Dermis microvascular lymphatic vessel endothelial cell (primary cell): ENCODE results near the gene CDH23. TPM values are rescaled to one million over a fixed set of nuclear protein-coding genes. Genes with fewer than 3 reads are reported as not detected.
"Not testable (repeated sequence)": the region's sequence is repeated elsewhere in the genome, so short reads cannot be mapped to it uniquely, and the experiment has no call there.

ENCODE experiments used
- DNase-seq, 2 donors: peaks; one replicate each; pipeline versions ENCODE4 v3.0.0 to v3.0.0-alpha.2; 2010; ENCODE audit warnings: low read depth in 2 of 2
- total RNA-seq: library from RNA; depleted of rRNA; stranded (reverse); fragments of >200 nt; gene quantifications from 2 replicates; pipeline ENCODE4 v1.2.1, GENCODE V29; 2014

The CDH23 gene
- under 0.01 TPM in 2 replicates for total RNA-seq

DNA sequence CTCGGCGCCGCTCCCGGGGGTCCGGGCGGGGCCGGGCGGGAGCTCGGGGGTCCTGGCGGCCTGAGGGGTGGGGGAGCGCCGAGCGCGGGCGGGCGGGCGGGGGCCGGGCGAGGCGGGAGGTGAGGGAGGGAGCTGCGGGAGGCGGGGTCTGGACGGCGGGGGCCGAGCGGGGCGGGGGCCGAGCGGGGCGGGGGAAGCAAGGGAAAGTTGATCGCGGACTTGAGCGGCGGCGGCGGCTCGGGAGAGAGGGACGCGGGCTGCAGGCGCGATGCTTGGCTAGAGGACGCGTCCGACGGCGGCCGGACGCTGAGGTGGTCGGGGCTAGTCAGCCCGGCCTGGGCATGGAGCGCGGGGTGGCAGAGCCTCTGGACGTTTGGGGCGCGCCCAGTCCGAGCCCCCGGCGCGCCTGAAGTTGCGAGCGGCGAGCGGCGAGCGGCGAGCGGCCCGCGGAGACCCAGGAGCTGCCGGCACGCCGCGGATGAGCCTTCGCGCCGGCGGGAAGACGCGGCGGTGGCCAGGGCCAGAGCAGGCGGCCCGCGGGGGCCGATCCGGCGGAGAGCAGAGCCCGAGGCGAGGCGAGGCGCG is at the start of gene CDH23:
Gene CDH23 (plus strand): TSS at position 210 of the 585 bp plus-strand sequence. CDS start 42,912 bp downstream, outside the sequence.
- DNase-seq: peak in 1 of 2 donors; percentile 5

DNA sequence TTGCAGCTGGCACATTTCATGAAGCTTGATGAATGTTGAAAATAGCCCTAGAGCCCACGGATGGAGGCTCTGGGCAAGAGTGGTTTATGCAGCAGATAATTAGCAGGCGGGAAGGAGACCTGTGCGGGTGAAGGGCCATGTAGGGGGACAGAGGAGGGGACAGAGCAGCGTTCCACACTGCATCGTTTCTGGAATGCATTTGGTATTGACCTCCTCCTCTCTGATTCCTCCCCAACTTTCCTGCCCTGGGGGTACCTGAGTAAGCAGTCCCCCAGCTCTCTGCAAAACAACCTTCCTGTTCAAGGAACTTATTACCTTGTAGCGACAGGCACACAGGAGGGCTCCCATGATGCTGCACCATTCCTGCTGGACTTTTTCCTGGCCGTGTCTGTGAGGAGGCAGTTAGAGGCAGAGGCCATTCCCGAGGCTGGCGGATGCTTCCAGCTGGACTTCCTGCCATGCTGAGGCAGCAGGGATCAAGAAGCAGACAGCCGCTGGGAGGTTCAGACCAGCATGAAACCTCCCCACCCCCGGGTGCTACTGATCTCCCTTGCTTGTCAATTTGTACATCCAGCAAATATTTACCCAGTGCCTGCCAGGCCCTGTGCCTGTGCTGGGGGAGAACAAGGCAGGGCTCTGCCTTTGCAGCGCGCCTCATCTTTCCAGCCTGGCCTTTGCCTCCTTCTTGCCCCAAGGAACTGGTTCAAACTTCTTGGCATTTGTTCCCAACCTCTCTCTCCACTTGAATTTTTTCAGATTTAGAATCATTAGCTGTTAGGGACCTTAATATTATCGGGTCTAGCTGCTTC is 48.9 kb upstream of the CDH23 start:
- peak in 1 of 2 donors; percentile 47 for DNase-seq

DNA sequence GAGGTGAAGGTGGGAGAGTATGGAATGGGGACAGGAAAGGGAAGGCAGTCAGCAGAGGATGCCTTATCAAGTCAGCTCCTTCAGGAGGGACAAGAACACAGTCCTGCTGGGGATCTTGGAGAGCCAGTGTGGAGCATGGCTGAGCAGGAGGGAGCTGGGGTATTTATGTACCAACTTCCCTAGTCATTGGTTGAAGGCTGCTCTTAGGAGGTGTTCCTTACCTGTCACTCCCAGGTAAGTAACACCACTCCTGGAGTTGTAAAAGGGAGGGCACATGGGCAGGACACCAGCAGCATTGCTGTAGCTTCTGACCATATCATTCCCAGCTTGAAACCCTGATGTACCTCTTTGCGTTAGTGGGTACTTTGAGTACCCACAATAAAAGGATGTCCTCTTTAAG is 47.9 kb upstream of the CDH23 start:
- no peak for DNase-seq

DNA sequence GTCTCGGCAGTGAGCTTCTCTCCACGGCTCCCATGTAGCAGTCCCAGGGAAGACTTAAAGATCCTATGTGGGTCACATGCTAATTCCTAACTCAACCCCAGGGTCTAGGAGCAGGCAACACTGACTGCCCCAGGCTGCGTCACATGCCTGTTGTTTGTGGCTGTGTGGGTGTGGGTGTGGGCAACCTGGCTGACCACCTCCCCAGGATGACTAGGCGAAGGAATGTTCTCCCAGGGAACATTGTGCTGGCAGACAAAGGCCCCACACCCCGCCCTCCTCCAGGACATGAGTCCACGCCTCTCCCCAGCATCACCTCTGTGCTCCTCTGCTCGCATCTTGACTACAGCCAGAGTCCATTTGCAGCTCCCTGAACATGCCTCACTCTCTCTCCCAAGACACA is 47.3 kb upstream of the CDH23 start:
- no peak for DNase-seq

DNA sequence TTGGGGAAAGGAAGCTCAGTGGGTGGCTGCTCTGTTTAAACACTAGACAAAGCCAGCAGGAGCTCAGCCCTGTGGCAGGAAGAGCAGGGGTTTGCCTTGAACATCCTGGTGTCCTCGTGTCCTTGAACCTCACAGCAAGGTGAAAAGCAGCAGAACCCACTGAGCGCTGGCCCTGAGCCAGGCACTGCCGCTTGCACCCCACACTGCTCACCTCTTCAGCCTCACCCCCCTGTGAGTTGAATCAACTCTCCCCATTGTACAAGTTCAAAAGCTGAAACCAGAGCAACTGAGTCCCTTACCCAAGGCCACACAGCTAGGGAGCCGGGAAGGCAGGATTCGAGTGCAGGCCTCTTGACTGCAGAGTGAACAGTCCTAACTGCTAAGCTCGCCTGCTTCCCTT is 45.6 kb upstream of the CDH23 start:
- no peak for DNase-seq

DNA sequence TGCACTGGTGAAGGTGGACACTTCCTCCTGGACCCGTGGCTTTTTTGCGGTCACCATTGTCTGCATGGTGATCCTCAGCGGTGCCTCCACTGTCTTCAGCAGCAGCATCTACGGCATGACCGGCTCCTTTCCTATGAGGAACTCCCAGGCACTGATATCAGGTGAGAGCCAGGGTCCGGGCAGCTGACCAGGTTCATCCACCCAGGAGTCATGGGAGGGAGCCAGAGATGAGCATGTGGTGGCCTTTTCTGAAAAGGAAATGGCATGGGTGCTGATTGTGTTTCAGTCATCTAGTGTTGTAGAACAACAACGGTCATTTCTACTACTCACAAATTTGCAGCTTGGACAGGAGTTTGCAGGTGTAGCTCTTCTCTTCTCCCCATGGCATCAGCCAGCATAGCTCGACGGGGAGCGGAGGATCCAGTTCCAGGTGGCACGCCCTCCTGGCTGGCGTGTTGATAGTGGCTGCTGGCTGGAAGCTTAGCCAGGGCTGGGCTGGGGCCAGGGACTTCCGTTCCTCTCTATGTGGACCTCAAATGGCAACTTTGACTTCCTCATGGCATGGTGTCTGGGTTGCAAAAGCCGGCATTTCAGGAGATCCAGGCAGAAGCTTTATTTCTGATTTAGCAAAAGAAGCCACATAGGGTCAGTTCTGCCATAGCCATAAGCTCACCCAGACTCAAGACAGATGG is 44.9 kb upstream of the CDH23 start:
- DNase-seq: no peak

DNA sequence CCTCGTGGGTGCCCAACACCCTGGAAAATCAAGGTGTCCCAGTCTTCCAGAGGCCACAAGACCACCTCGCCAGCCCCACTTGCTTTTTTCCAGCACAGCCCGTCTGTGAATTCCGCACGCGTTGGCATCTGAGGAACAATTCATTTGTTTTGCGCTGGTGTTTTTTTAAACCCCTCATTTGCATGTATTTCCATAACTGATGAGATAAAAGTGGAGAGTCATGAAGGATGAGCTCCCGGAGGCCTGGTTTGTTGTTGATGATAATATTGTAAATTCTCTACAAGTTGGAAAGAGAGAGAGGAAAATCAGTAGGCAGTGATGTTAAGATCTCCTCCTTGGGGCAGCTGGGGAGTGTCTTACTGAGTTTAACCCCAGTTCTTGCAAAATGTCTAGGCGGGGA is 43.1 kb upstream of the CDH23 start:
- no peak for DNase-seq

DNA sequence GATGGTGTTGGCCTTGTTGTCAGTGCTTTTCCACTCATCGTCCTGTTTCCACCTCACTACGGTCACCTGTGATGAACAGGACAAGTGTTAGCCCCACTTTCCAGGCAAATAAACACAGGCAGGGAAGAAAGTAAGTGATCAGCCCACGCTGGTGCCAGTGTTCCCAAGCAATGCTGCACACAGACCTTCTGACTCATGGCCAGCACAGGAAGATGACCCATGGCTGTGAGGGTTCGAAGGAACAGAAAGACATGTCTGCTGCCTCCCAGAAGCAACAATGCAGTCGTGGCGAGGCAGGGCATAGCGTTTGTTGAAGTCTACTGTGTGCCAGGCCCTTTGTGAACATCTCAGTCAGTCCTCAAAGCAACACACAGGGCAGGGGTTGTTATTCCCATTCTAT is 41.9 kb upstream of the CDH23 start:
- peak in 1 of 2 donors; percentile 52 for DNase-seq

DNA sequence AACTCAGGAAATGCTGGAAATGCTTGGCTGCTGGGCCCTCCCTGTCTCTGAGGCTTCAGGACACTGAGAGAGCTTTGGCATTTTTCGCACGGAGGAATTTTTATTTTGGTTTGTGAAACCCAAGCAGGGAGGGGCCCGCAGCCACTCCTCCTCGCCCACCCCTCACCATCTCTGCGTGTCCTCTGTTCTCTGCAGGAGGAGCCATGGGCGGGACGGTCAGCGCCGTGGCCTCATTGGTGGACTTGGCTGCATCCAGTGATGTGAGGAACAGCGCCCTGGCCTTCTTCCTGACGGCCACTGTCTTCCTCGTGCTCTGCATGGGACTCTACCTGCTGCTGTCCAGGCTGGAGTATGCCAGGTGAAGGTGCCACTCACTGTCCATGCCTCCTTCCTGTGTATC is 40.8 kb upstream of the CDH23 start:
- DNase-seq: no peak

DNA sequence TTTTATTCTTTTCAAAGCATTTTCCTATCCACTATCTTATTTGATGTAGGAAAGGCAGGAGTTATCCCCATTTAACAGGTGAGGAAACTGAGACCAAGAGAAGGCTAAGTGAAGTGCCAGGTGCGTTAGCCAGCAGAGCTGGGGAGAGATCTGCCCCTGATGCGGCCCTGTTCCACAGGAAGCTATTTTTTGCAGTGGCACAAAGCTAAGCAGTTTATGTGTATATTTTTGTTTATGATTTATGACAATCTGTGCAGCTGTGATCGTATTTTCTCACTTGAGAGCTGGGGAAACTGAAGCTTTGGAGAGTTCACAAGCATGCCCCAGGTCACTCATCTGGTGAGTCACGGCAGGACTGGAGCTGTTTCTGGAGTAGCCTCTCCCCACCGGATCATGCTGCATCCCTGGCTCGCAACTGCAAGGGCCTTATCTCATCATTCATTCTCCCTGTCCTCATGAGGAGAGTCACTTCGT is 38.9 kb upstream of the CDH23 start:
- DNase-seq: peak in 1 of 2 donors; percentile 9

DNA sequence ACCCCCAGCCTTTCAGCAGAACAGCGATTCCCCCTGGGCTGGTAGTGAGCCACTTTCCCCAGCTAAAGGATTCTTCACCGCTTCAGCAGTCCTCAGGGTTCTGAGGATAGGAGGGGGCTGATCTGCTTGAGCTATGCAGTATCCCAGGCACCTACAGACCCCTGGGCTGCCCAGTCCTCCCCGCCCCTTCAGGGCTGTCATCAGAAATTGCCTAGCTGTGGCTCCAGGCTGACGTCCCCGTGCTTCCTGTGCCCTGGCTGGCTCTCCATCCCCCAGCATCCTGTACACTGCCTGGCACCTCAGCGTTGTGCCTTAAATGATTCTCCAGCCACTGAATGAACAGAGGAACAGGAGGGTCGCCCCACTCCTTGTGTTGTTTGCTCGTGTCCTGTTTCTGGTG is 38.4 kb upstream of the CDH23 start:
- DNase-seq: peak in 1 of 2 donors; percentile 7

DNA sequence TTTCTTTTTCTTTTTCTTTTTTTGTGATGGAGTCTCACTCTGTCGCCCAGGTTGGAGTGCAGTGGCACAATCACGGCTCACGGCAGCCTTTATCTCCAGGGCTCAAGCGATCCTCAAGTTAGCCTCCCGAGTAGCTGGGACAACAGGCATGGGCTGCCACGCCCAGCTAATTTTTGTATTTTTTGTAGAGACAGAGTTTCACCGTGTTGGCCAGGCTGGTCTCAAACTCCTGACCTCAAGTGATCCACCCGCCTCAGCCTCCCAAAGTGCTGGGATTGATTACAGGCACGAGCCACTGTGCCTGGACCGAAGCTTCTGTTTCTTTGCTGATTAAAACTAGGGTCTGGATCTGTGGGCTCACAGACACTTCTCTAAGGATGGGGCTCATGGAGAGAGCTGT is 37.8 kb upstream of the CDH23 start:
- not testable (repeated sequence) for DNase-seq

DNA sequence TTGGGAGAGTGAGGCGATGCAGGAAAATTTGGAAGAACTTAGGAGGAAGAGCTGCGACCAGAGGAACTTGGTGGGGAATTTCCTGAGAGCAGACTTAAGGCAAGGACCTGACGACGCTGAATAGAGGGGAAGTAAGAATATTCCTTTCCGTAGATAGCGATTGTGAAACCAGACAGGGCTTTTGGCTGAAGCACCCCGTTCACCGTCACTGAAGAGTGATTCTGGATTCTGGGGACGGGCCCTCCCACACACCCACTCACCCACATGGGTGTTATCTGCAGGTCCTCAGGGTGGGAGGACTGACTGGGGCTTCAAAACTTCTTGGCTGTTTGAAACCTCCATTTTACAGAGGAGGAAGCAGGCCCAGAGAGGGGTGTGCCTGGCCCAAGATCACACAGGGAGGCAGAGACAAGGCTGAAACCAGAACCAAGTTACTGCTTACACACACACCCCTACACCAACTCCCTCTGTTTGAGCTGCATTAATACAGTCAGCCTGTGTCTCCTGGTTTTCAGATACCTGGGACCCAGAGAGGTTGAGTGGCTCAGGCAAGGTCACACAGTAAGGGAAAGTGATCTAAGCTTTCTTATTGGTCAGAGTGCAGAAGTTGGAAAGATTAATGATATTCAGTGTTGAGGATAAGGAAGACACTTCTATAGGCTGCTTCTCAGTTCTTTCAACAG is 37.2 kb upstream of the CDH23 start:
- no peak for DNase-seq

DNA sequence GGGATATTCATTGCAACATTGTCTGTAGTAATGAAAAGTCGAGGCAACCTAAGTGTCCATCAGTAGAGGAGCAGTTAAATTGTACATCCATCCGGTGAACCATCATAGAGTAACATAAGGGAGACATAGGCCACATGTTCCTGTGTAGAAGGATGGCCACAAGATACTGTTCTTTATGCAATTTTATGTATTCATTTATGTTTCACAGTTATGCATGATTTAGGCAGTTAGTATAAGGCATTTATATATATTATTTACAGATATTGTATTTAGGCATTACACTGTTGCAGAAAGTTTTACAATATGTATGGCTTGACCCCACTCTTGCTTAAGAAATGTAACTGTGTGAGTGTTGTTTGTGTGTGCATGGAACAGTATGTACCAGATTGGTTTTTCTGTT is 36.0 kb upstream of the CDH23 start:
- DNase-seq: no peak

DNA sequence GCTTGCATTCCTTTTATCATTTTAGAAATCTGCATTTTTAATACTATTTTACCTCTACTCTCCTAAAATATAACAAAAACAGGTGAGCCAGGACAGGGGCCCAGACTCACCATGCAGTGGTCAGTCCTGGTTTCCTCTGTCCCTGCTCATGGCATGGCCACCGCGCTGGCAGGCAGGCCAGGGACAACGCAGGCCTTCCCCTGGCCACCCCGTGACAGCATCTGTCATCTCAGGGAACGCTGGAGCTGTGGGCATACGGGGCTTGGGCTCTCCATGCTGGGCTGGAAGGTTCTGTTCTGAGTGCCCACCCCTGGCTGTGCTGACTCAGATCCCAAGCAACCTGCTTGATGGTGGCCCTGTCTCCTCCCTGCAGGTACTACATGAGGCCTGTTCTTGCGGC is 35.1 kb upstream of the CDH23 start:
- DNase-seq: no peak

DNA sequence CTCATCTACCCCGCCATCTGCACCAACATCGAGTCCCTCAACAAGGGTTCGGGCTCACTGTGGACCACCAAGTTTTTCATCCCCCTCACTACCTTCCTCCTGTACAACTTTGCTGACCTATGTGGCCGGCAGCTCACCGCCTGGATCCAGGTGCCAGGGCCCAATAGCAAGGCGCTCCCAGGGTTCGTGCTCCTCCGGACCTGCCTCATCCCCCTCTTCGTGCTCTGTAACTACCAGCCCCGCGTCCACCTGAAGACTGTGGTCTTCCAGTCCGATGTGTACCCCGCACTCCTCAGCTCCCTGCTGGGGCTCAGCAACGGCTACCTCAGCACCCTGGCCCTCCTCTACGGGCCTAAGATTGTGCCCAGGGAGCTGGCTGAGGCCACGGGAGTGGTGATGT is 34.6 kb upstream of the CDH23 start:
- DNase-seq: no peak

DNA sequence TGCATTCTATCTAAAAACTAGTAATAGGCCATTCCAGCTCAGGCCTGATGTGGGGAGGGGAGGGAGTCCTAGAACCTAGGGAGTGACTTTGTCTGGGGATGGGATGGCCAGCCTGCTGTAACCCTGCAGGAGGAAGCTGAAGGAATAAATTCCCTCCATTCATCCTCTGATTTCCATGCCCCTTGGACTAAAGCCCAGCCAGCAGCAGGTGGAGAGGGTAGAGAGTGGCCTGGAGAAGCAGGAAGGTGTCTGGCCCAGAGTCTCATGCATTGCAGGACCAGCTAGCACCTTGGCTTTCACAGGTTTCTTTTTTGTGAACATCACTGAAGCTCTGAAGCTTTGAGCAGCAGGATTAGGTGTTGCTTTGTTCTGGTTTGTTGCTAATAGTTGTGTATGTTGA is 32.8 kb upstream of the CDH23 start:
- DNase-seq: no peak

DNA sequence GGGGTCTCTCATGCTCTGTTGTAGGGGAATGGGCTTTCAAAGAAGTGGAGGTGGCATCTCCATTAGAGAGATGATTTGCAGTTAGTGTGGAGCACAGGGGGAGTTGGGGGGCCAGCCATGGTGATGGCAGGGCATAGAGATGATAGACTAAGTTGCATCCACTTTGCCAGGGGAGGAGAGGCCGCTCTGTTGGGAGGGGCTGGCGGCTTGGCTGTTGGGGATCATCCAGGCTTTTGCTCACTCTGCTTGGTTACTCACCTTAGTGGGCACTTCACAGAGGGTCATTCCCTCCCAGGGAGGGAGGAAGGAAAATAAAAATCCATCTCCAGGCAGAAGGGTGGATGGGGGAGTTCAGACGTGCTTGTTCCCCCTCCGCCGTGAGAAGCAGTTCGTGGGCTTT is 31.4 kb upstream of the CDH23 start:
- no peak for DNase-seq

DNA sequence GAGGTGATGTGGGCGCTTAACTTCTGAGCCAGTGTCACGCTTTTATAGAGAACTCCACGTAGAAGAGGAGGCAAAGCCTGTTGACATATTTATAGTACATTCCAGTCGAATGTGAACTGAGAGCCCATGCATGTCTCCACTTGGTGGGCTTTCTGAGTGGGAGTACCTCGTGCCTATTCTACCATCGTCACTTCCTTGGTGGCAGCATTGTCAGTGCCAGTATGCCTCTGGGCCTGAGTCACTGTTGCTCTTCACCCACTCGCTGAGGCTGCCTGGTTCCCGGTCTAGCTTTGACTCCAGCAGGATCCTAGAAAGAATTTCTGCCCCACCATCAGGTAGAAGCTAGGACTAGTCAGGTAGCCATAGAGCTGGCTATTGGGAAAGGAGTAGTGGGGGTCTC is 30.0 kb upstream of the CDH23 start:
- no peak for DNase-seq

DNA sequence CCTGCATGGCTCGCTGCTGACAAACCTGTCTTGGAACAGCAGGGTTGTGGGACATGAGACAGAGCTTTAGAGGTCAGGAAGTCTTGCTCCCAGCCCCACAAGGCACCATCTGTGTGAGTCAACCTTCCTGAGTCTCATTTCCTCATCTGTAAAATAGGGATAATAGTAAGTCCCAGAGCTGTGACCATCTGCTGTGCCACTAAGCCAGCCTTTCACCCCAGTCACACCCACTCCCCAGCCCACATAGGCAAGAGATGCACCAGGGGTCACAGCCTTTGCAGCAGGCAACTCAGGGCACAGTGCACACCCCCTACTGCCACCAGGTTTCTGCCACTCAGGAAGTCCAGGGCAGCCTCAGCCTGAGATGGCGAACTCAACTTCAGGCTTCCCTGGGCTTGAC is 29.4 kb upstream of the CDH23 start:
- DNase-seq: peak in 1 of 2 donors; percentile 46

DNA sequence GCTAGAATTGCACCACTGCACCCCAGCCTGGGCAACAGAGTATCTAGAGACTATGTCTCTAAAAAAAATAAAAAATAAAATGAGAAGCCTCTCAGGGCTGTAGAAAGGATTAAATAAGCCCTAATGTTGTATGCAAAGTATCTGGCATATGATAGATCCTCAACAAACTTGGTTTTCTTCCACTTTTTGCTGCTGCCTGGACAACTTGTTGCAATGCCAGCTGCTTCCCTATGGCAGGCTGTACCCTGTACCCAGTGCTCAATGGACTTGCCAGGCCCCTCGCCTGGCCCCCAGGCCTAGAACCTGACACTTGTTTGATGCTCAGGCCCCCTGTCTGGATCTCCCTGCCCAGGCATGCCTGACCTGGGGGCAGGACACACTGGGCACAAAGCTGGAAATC is 28.5 kb upstream of the CDH23 start:
- no peak for DNase-seq

DNA sequence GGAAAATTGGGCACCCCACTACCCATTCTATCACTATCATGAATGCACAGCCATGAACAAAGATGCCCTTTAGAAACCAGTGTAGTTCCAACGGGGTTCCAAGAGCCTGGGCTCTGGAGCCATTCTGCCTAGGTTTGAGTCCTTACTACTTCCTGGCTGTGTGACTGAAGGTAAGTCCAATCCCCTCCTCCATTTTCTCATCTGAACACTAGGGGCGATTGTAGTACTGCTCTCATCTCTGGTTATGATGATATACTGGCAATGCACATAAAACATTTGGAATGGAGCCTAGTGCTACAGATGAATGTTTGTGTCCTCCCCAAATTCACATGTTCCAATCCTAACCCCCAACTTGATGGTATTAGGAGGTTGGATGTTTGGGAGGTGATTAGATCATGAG is 28.1 kb upstream of the CDH23 start:
- no peak for DNase-seq
